Calu3 (cell line): ENCODE measurements around the gene LARGE1. TPM values are rescaled to one million over a fixed set of nuclear protein-coding genes. Genes with fewer than 3 reads are reported as not detected.

ENCODE experiments used
- BruUV-seq: library from RNA; stranded (reverse); fragments of 400-500 nt; replicated peaks from 2 replicates; lab custom pipeline; 2021; lab: Mats Ljungman, UMichigan
- CTCF ChIA-PET: fragments of 300-600 bp; sonication (Branson Sonifier 250); formaldehyde crosslinking; loops from one replicate; lab custom pipeline; 2022; ENCODE audit warnings: antibody characterized with exemption; lab: Charles Lee
- DNase-seq: peaks from one replicate; pipeline ENCODE4 v3.0.0; 2022
- H3K27ac Mint-ChIP-seq: one replicate; pipeline ENCODE4 v1.8.0; 2022; ENCODE audit warnings: mixed read lengths; ENCODE audit not compliant: unreplicated experiment
- H3K27me3 Mint-ChIP-seq: one replicate; pipeline ENCODE4 v1.8.0; 2022; ENCODE audit warnings: mixed read lengths; ENCODE audit not compliant: unreplicated experiment
- H3K36me3 Mint-ChIP-seq: one replicate; pipeline ENCODE4 v1.8.0; 2022; ENCODE audit warnings: mild to moderate bottlenecking, moderate library complexity, mixed read lengths; ENCODE audit not compliant: insufficient read depth, unreplicated experiment
- H3K4me1 Mint-ChIP-seq: one replicate; pipeline ENCODE4 v1.8.0; 2022; ENCODE audit warnings: mild to moderate bottlenecking, low read depth, mixed read lengths; ENCODE audit not compliant: unreplicated experiment
- H3K4me3 Mint-ChIP-seq: one replicate; pipeline ENCODE4 v1.8.0; 2022; ENCODE audit warnings: mild to moderate bottlenecking, low read depth, moderate library complexity, mixed read lengths; ENCODE audit not compliant: unreplicated experiment
- H3K9me3 Mint-ChIP-seq: one replicate; pipeline ENCODE4 v1.8.0; 2022; ENCODE audit warnings: low read depth, mixed read lengths; ENCODE audit not compliant: unreplicated experiment
- intact Hi-C: fragments of 100-400 bp; cut with micrococcal nuclease; formaldehyde crosslinking; loops from one replicate; pipeline ENCODE4 v1.10.0; 2022; ENCODE audit not compliant: unreplicated experiment
- total RNA-seq: library from RNA; stranded (reverse); gene quantifications from 2 replicates; pipeline ENCODE4 v1.2.3, GENCODE V29; 2022
- TF ChIP-seq, protein P1 (sequence below): fragments of 200-600 bp; IDR thresholded peaks from one replicate; pipeline ENCODE4 v1.8.0; 2022; ENCODE audit warnings: antibody characterized with exemption; ENCODE audit not compliant: unreplicated experiment

LARGE1 gene
- total RNA-seq, 1 experiment from 2014 or later = 11.6 TPM

DNA sequence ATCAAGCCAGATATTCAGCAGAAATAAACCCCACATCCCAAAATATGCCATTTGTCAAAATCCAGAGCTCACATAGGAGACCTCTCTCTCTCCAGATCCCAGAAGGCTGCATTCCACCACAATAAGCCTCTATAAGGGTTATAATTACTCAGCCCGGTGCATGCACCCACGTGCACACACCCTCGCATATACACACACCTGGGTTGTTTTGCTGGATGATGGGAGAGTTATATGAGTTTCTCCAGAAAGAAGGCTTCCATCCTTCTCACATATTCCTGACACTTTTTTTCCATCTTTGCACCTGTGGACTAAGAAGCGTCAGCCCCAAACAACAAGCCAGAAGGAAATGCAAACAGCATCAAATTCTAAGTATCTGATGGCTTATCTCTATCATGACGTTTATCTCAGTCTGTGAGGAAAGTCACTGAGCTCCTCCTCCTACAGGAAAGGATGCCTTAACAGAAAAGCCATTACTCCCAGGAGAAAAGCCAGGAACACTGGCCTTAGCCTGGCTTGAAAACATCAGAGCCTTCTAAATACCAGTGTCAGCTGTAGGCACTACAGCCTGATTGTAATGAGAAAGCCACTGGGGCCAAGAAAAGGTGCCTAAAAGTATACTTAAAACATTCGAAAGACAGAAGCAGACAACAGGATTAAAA is 253.2 kb downstream of the LARGE1 start:
- BruUV-seq = no TSS peak
- H3K4me1 Mint-ChIP-seq = no peaks in the 10 kb centered on the region
- no peak overlapping the region for H3K27ac Mint-ChIP-seq
- no peaks in the 10 kb centered on the region for H3K27me3 Mint-ChIP-seq
- H3K4me3 Mint-ChIP-seq = no peak overlapping the region
- peaks cover 10% of the 10 kb centered on the region for H3K9me3 Mint-ChIP-seq
- no peaks in the 10 kb centered on the region for H3K36me3 Mint-ChIP-seq
- intact Hi-C loops = no loop called here
- TF ChIP-seq, protein P1, sequence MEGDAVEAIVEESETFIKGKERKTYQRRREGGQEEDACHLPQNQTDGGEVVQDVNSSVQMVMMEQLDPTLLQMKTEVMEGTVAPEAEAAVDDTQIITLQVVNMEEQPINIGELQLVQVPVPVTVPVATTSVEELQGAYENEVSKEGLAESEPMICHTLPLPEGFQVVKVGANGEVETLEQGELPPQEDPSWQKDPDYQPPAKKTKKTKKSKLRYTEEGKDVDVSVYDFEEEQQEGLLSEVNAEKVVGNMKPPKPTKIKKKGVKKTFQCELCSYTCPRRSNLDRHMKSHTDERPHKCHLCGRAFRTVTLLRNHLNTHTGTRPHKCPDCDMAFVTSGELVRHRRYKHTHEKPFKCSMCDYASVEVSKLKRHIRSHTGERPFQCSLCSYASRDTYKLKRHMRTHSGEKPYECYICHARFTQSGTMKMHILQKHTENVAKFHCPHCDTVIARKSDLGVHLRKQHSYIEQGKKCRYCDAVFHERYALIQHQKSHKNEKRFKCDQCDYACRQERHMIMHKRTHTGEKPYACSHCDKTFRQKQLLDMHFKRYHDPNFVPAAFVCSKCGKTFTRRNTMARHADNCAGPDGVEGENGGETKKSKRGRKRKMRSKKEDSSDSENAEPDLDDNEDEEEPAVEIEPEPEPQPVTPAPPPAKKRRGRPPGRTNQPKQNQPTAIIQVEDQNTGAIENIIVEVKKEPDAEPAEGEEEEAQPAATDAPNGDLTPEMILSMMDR = no peak
- CTCF ChIA-PET = interaction anchor here (0.6 kb wide), 1 partner anchor 143 kb away, joined by 4 read pairs; no protein-coding TSS in a partner anchor
- no peak for DNase-seq

DNA sequence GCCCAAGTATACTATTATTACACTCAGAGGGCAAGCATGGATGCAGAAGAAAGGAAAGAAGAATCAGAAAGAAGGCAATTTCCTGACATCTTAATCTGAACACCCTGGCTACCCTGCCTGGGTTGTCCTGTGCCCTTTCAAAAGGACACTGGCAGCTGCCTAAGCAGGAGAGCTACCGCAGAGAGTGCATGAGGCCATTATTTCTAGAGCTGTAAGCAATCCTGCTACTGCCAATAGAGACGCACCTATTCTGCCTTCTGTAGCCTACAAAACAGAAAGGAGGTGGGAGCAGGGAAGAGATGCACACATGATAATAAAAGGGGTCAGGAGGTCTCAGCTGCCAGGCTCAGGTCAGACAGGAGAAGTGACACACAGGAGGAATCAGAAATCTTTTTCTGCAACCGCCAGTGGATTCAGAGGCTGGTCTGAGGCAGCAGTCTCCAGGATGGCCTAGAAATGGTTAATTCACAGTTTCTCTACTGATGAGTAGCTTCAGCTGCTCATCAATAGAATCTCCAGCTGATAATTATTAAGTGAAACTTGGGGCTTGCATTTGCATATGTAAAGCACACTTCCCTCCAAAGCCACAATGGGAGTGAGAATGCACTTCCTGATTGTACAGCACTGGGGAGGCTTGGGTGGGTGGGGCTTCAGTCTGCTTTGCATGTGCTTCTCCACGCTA is 253.9 kb downstream of the LARGE1 start:
- intact Hi-C loops = no loop called here
- no peak for DNase-seq
- Mint-ChIP-seq H3K36me3 (no peaks in the 10 kb centered on the region), H3K27ac (no peak overlapping the region), H3K4me3 (no peak overlapping the region), H3K9me3 (peaks cover 10% of the 10 kb centered on the region), H3K27me3 (no peaks in the 10 kb centered on the region), H3K4me1 (no peaks in the 10 kb centered on the region)
- no TSS peak for BruUV-seq
- TF ChIP-seq, protein P1 = no peak
- CTCF ChIA-PET = interaction anchor here (0.6 kb wide), 1 partner anchor 144 kb away, joined by 4 read pairs; no protein-coding TSS in a partner anchor

DNA sequence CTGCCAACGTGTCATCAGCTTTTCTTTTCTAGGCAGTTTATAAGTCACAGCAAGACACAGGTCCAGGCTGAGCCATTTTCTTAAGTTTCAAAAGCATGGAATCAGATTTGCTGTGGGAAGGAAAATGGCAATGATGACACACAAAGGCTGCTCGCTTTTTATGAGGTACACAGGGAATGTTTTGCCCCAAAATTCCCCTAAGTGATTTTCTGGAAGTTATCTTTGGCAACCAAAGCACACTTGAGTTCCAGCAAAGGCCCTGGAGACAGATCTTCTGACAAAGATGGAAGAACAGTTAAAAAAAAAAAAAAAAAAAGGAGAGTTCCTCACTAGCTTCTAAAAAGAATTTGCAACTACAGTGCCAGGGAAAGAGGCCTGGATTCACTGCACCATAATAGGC is 260.8 kb downstream of the LARGE1 start:
- TF ChIP-seq, protein P1 = no peak
- Mint-ChIP-seq H3K4me3 (no peak overlapping the region), H3K36me3 (no peaks in the 10 kb centered on the region), H3K27ac (no peak overlapping the region), H3K4me1 (no peaks in the 10 kb centered on the region), H3K27me3 (no peaks in the 10 kb centered on the region), H3K9me3 (peaks cover 6% of the 10 kb centered on the region)
- intact Hi-C loops = no loop called here
- no peak for DNase-seq
- CTCF ChIA-PET = interaction anchor here (0.6 kb wide), 1 partner anchor 957 kb away, joined by 5 read pairs; no protein-coding TSS in a partner anchor
- BruUV-seq = no TSS peak

DNA sequence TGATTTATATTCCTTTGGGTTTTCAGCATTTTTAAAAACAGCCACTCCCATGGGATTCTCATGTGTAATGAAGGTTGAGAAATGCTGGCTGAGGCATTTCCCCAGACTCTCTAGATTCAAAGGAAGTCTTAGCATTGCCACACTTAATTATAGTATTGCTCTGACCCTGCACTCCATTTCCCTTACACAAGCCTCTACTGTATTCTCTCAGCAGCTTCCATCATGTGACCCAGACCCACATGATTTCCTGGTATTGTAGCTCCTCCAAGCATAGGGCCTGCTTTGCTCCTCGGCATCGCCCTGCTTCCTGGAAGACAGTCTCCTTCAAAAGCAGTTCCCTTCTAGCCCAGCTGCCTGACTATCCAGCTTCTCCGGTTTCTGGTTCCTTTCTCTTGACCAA is 261.5 kb downstream of the LARGE1 start:
- DNase-seq = no peak
- Mint-ChIP-seq H3K36me3 (no peaks in the 10 kb centered on the region), H3K4me1 (no peaks in the 10 kb centered on the region), H3K9me3 (peaks cover 5% of the 10 kb centered on the region), H3K27ac (no peak overlapping the region), H3K4me3 (no peak overlapping the region), H3K27me3 (no peaks in the 10 kb centered on the region)
- BruUV-seq = no TSS peak
- TF ChIP-seq, protein P1 = no peak
- intact Hi-C loops = no loop called here
- CTCF ChIA-PET = no interaction called here
